AG04450 (cell line): ENCODE data around the gene ODAPH. TPM values are rescaled to one million over a fixed set of nuclear protein-coding genes. Genes with fewer than 3 reads are reported as not detected.
"Not testable (repeated sequence)": the region's sequence is repeated elsewhere in the genome, so short reads cannot be mapped to it uniquely, and the experiment has no call there.

ENCODE experiments used
- CTCF ChIA-PET: fragments of 300-600, 350-600 bp; formaldehyde crosslinking; extraction: SDS; loops from one replicate; lab custom pipeline; 2022; ENCODE audit warnings: antibody characterized with exemption, inconsistent platforms; lab: Charles Lee
- POLR2A ChIA-PET: fragments of 350-600 bp; formaldehyde crosslinking; extraction: SDS; loops from one replicate; lab custom pipeline; 2021; ENCODE audit warnings: antibody characterized with exemption, inconsistent platforms; lab: Yijun Ruan, JAX
- DNase-seq: peaks from one replicate; pipeline ENCODE4 v3.0.0-alpha.2; 2011; ENCODE audit warnings: low read depth, low spot score
- H3K27ac ChIP-seq: one replicate; pipeline ENCODE4 v1.5.1; 2012; ENCODE audit warnings: low read depth, low read length, control low read depth
- H3K27me3 ChIP-seq: one replicate; pipeline ENCODE4 v1.6.0; 2012; ENCODE audit warnings: low read length; ENCODE audit not compliant: control insufficient read depth, insufficient read depth
- H3K4me3 ChIP-seq: 2 replicates; pipeline ENCODE4 v1.5.1; 2011; ENCODE audit warnings: mild to moderate bottlenecking, low read depth, low read length, control low read depth
- H3K9me3 ChIP-seq: 2 replicates; pipeline ENCODE4 v1.5.1; 2012; ENCODE audit warnings: low read length; ENCODE audit not compliant: control insufficient read depth, insufficient read depth
- CTCF ChIP-seq: IDR thresholded peaks from 2 replicates; pipeline ENCODE4 v1.5.1; 2011; ENCODE audit warnings: low read depth, low read length, control low read depth, inconsistent platforms
- polyA plus RNA-seq: library from polyadenylated mRNA; depleted of rRNA; stranded (reverse); fragments of >200 nt; gene quantifications from 2 replicates; pipeline ENCODE4 v1.2.3, GENCODE V29; 2011

Gene ODAPH
- polyA plus RNA-seq, 1 experiment = not detected

DNA sequence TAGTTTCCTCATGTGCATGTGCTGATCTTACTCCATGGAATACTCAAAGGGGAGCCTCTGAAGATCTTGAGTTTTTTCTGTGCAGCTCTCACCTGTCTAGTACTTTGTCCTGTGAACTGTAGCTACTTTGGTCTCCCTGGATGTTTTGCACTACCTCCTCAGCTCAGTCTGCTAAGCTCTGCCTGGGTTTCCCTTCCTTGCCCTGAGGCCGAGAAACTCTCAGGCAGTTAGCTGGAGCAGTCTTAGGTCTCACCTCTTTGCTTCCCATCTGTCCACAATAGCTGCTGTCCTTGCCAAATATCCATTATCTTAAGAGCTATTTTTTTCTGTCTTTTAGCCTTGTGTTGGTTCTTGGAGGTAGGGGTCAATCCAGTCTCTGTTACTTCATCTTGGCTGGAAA is 30.0 kb upstream of the ODAPH start:
- no peak for DNase-seq
- TF ChIP-seq CTCF = no peak
- H3K9me3 ChIP-seq = no peaks in the 10 kb centered on the region
- ChIA-PET POLR2A (no interaction called here), CTCF (no interaction called here)
- H3K4me3 ChIP-seq = no peak overlapping the region
- no peak overlapping the region for H3K27ac ChIP-seq
- no peaks in the 10 kb centered on the region for H3K27me3 ChIP-seq

DNA sequence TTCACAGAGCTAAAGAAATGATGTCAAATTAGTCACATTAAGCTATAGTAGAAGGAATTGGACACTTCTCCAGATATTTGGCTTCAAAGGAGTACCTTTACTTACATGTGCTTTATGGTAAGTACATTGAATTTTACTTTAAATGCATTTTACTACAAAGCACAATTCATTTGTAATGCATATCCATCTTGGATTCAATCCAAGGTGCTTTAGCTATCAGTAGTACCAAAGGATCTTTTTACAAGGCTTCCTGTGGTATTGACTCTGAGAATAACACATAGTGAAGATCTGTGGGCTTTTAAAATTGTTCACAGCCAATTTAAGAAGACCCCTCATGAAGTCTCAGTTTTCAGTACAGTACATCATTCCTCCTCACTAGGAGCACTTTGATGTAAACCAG is 28.4 kb upstream of the ODAPH start:
- Histone ChIP-seq H3K9me3 (no peaks in the 10 kb centered on the region), H3K4me3 (no peak overlapping the region), H3K27me3 (no peaks in the 10 kb centered on the region), H3K27ac (no peak overlapping the region)
- POLR2A ChIA-PET = no interaction called here
- TF ChIP-seq CTCF = no peak
- CTCF ChIA-PET = no interaction called here
- DNase-seq = no peak

GRCh38 chr4:75530556-75531322 is 25.1 kb upstream of the ODAPH start:
- H3K4me3 ChIP-seq = no peak overlapping the region
- no peaks in the 10 kb centered on the region for H3K9me3 ChIP-seq
- POLR2A ChIA-PET = no interaction called here
- no peak for TF ChIP-seq CTCF
- CTCF ChIA-PET = no interaction called here
- no peaks in the 10 kb centered on the region for H3K27me3 ChIP-seq
- H3K27ac ChIP-seq = no peak overlapping the region
- no peak for DNase-seq

GRCh38 chr4:75531536-75532143 is 24.2 kb upstream of the ODAPH start:
- CTCF ChIA-PET, H3K27ac ChIP-seq, H3K27me3 ChIP-seq, H3K4me3 ChIP-seq, DNase-seq, H3K9me3 ChIP-seq, POLR2A ChIA-PET: not testable (repeated sequence)

DNA sequence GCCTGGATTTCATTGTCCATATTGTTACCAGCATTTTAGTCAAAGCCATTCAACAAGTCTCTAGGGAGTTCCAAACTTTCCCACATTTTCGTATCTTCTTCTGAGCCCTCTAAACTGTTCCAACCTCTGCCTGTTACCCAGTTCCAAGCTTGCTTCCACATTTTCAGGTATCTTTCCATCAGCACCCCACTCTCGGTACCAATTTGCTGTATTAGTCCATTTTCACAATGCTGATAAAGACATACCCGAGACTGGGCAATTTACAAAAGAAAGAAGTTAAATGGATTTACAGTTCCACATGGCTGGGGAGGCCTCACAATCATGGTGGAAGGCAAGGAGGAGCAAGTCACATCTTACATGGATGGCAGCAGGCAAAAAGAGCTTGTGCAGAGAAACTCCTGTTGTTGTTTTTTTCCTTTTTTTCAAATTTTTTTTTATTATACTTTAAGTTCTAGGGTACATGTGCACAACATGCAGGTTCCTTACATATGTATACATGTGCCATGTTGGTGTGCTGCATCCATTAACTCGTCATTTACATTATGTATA is 22.5 kb upstream of the ODAPH start:
- H3K9me3 ChIP-seq, H3K4me3 ChIP-seq, DNase-seq, H3K27me3 ChIP-seq, POLR2A ChIA-PET, H3K27ac ChIP-seq: not testable (repeated sequence)
- CTCF ChIA-PET = interaction anchor here (0.6 kb wide), 1 partner anchor 79 kb away, joined by 3 read pairs; no protein-coding TSS in a partner anchor

GRCh38 chr4:75533926-75534325 is 21.9 kb upstream of the ODAPH start:
- CTCF ChIA-PET, DNase-seq, H3K27me3 ChIP-seq, H3K9me3 ChIP-seq, H3K4me3 ChIP-seq, POLR2A ChIA-PET, H3K27ac ChIP-seq: not testable (repeated sequence)

DNA sequence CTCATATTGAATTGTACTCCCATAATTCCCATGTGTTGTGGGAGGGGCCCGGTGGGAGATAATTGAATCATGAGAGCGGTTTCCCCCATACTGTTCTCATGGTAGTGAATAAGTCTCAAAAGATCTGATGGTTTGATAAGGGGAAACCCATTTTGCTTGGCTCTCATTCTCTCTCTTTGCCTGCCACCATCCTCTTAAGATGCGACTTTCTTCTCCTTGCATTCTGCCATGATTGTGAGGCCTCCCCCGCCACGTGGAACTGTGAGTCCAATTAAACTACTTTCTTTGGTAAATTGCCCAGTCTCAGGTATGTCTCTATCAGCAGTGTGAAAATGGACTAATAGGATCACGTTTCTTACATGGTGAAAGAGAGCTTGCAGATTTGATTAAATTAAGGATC is 18.6 kb upstream of the ODAPH start:
- H3K27me3 ChIP-seq, H3K27ac ChIP-seq, H3K4me3 ChIP-seq, DNase-seq, CTCF ChIA-PET, H3K9me3 ChIP-seq, POLR2A ChIA-PET: not testable (repeated sequence)
